ENCODE measurements around the gene SLC22A7. TPM values are rescaled to one million over a fixed set of nuclear protein-coding genes. Genes with fewer than 3 reads are reported as not detected.

SLC22A7 gene
- total RNA-seq, 1 donor from 2014 or later, result 1.8 TPM

DNA sequence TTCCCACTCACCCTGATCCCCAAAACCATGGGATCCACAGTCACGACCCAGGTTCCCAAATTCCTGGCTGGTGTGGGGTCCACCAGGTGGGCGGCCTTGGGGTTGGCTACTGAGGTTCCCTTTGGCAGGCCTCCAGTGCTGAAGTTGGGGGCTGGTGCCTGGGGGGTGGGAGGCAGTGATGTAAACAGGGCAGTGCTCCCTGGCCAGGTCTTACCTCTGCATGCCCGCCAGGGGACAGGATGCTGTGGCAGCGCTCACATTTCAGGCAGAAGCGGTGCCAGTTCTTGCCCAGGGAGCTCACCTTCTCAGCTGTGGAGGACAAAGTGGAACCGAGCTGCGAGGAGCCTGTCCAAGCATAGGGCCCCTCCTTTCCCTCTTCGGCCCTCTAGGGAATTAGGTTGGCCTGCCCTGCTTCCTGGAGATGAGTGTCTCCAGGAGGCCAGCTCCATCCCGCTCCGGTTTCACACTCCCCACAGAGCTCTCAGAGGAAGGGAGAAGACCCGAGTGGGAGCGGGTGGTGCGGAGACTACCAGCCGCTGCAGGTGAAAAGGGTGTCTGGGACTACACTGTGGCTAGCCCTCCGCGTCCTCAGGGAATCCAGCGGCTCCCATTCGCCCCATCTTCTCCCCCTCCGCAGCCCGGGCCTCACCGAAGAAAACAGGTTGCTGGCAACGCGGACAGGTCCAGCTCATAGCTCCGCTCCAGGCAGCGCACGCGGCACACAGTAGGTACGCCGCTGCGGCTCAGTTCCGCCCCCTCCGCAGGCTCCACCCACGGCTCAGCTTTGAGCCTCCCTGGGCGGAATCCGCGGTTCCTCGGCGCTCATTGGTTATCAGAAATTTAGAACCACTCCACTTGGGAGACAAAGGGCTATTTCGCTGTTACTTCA, 10.3 kb downstream of the SLC22A7 start, which contains the start of gene CRIP3:
TSS of gene CRIP3 (minus strand) at position 726 of the 889 bp plus-strand sequence. CDS start at position 692, 34 bp downstream.
- intact Hi-C loops (cut with DNase I), result no loop called here
- Histone ChIP-seq H3K4me1 (no peaks in the 10 kb centered on the region), H3K27ac (no peak within 1 kb of the TSS), H3K4me3 (peak within 1 kb of the TSS; percentile 38 to 60), H3K9me3 (no peaks in the 10 kb centered on the region), H3K36me3 (no peaks in the 10 kb centered on the region), H3K27me3 (peaks cover 5% of the 10 kb centered on the region)
- TF ChIP-seq CTCF (IDR thresholded peaks at IDR 0.05), result no peak
- no peak for DNase-seq (ENCODE audit: low spot score in 2 of 2)

DNA sequence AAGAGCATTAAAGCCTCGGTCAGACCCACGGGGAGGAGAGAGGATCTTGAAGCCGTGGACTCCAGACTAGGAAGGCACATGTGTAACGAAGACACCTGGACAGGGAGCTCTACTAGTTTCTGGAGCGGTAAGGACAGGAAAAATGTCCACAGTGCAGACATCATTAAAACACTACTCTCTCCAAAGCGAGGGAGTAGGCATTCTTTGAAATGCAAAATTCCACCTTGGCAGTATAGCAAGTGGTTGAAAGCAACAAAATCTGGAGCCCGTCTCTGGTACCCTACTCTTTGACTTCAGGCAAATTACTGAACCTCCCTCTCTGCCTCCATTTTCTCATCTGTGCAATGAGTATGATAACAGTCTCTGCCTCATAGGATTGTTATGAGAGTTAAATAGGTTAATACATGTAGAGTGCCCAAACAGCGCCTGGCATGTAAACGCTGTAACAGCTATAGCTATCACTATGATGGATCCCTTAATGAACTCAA, 11.0 kb downstream of the SLC22A7 start:
- peaks cover 5% of the 10 kb centered on the region for H3K27me3 ChIP-seq
- no peak for TF ChIP-seq CTCF (IDR thresholded peaks at IDR 0.05)
- no peak for DNase-seq (ENCODE audit: low spot score in 2 of 2)
- intact Hi-C loops (cut with DNase I), result no loop called here
- H3K9me3 ChIP-seq, result no peaks in the 10 kb centered on the region
- H3K27ac ChIP-seq, result no peak overlapping the region
- H3K4me3 ChIP-seq, result peak overlapping the region; percentile 38 to 60
- no peaks in the 10 kb centered on the region for H3K36me3 ChIP-seq
- H3K4me1 ChIP-seq, result no peaks in the 10 kb centered on the region

- intact Hi-C loops (cut with DNase I), result no loop called here
- no peaks in the 10 kb centered on the region for H3K4me1 ChIP-seq
- no peaks in the 10 kb centered on the region for H3K36me3 ChIP-seq
- TF ChIP-seq CTCF (IDR thresholded peaks at IDR 0.05), result no peak
- H3K4me3 ChIP-seq, result no peak overlapping the region
- peaks cover 5% of the 10 kb centered on the region for H3K27me3 ChIP-seq
- H3K9me3 ChIP-seq, result no peaks in the 10 kb centered on the region
- no peak overlapping the region for H3K27ac ChIP-seq
- DNase-seq (ENCODE audit: low spot score in 2 of 2), result no peak
Measured at GRCh38 chr6:43310134-43310533, 12.1 kb downstream of the SLC22A7 start.

DNA sequence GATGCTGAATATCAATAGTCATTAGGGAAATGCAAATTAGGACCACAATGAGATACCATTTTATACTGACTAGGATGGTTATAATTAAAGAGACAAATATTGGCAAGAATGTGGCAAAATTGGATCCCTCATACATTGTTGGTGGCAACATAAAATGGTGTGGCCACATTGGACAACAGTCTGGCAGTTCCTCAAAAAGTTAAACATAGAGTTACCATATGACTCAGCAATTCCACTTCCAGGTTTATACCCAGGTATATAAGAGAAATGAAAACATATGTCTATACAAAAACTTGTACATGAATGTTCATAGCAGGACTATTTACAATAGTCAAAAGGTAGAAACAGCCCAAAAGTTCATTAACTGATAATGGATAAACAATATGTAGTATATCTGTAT, 12.6 kb downstream of the SLC22A7 start:
- H3K36me3 ChIP-seq, result no peaks in the 10 kb centered on the region
- H3K4me3 ChIP-seq, result no peak overlapping the region
- peaks cover 5% of the 10 kb centered on the region for H3K27me3 ChIP-seq
- no peak for DNase-seq (ENCODE audit: low spot score in 2 of 2)
- no peaks in the 10 kb centered on the region for H3K9me3 ChIP-seq
- H3K27ac ChIP-seq, result no peak overlapping the region
- intact Hi-C loops (cut with DNase I), result no loop called here
- TF ChIP-seq CTCF (IDR thresholded peaks at IDR 0.05), result no peak
- no peaks in the 10 kb centered on the region for H3K4me1 ChIP-seq

DNA sequence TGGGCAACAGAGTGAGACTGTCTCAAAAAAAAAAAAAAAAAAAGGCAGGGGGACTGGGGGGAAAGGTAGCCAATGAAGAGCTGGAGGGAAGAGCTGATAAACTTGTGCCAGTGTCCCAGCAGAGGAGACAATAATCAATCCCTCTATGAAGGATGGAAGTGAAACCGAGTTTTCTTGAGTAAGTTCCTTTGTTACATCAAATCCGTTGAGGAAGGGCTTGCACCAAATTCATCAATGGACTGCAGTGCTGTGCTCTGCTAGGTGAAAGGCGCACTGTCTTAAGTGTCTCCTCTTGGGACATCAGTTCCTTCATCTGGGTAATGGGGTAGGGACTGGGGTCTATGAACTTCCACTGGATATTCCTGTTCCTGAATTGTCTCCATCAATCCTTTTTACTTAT, 13.6 kb downstream of the SLC22A7 start:
- no peak for TF ChIP-seq CTCF (IDR thresholded peaks at IDR 0.05)
- peaks cover 5% of the 10 kb centered on the region for H3K27me3 ChIP-seq
- no peak overlapping the region for H3K4me3 ChIP-seq
- intact Hi-C loops (cut with DNase I), result no loop called here
- no peak for DNase-seq (ENCODE audit: low spot score in 2 of 2)
- H3K27ac ChIP-seq, result no peak overlapping the region
- H3K9me3 ChIP-seq, result no peaks in the 10 kb centered on the region
- H3K36me3 ChIP-seq, result no peaks in the 10 kb centered on the region
- H3K4me1 ChIP-seq, result no peaks in the 10 kb centered on the region

Data from ascending aorta (tissue), 2 donors.